Peyer's patch (tissue), 4 donors: Measurements from ENCODE around the gene USP53.

Experiments used
- CTCF ChIP-seq, 6 experiments: fragments of 450-650 bp in 4 of 6; fragments of 200-600 bp in 2 of 6; sonication (generic) in 1 of 6; IDR thresholded peaks; one replicate each; pipeline ENCODE4 v1.5.1; 2017 to 2019; ENCODE audit warnings: antibody characterized with exemption in 6 of 6, mild to moderate bottlenecking in 3 of 6, moderate library complexity in 1 of 6
- POLR2A ChIP-seq, 2 donors: fragments of 450-650 bp; IDR thresholded peaks; one replicate each; pipeline ENCODE4 v1.5.1; 2017; ENCODE audit warnings: antibody characterized with exemption in 2 of 2, mild to moderate bottlenecking in 2 of 2, moderate library complexity in 2 of 2

DNA sequence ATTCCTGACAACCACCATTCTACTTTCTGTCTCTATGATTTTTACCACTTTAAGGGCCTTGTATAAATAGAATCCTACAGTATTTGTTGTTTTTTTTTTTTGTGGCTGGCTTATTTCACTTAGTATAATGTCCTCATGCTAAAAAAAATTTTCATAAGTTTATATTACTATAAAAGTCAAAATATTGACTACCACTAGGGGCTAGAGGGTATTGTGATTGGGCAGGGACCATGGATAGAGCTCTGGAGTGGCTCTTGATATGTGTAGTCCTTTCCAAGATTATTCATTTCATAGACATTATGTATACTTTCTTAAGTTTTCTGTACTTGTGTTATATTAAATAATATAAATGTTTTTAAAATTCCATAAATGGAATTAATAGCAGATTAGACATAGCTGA, 42.3 kb upstream of the USP53 start:
- no peak for TF ChIP-seq CTCF (IDR thresholded peaks at IDR 0.05)
- TF ChIP-seq POLR2A (IDR thresholded peaks at IDR 0.05): no peak
